IPS-20b (cell line): ENCODE data around the gene ELP5.
"Not testable (repeated sequence)": the region's sequence is repeated elsewhere in the genome, so short reads cannot be mapped to it uniquely, and the experiment has no call there.

Experiments used
- H3K27ac ChIP-seq: one replicate; pipeline ENCODE4 v1.5.1; 2013; ENCODE audit warnings: low read length
- H3K27me3 ChIP-seq: 2 replicates; pipeline ENCODE4 v1.6.1; 2013; ENCODE audit warnings: mild to moderate bottlenecking, low read length, inconsistent platforms; ENCODE audit not compliant: insufficient read depth
- H3K36me3 ChIP-seq: 2 replicates; pipeline ENCODE4 v1.6.1; 2013; ENCODE audit warnings: low read depth, mild to moderate bottlenecking, inconsistent platforms, low read length, moderate library complexity; ENCODE audit not compliant: insufficient read depth
- H3K4me1 ChIP-seq: 2 replicates; pipeline ENCODE4 v1.6.1; 2013; ENCODE audit warnings: mild to moderate bottlenecking, control low read depth, inconsistent platforms, low read length, moderate library complexity; ENCODE audit not compliant: insufficient read depth
- H3K4me3 ChIP-seq: 2 replicates; pipeline ENCODE4 v1.5.1; 2013; ENCODE audit warnings: mild to moderate bottlenecking, low read length, inconsistent platforms
- H3K9ac ChIP-seq: 2 replicates; pipeline ENCODE4 v1.6.1; 2013; ENCODE audit warnings: low read depth, mild to moderate bottlenecking, inconsistent platforms, low read length, moderate library complexity
- H3K9me3 ChIP-seq: 2 replicates; pipeline ENCODE4 v1.6.1; 2013; ENCODE audit warnings: mild to moderate bottlenecking, low read depth, low read length, inconsistent platforms; ENCODE audit not compliant: insufficient read depth

The ELP5 gene

DNA sequence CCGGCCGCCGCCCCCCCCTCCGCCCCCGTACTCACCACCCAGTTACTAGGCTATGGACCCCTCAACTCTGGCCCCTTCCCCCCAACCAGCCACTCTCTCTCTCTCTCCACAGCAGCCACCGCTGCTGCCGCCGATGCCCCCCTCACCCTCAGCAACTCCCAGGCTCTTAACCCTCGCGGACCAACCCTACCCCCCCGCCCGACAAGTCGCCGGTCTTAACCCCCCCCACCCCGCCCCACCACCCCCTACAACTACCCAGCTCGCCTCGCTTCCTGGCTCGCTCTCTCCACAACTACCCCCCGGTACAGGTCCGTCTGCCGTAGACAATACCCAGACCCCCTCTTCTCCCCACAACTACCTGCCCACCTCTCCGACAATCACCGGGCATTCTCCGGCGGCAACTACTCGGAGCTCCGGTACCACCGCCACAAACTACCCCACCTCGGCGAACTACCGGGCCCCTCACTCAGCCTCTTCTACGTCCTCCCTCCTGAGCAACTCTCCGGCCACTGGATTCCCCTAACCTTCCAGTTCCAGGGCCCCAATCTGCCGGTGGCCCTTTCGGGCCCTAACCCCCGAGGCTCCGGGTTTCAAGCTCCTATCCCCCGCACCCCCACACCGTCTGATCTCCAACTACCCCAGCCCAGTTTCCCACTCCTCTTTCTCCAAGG is 13.5 kb upstream of the ELP5 start:
- H3K9me3 ChIP-seq = no peaks in the 10 kb centered on the region
- H3K27me3 ChIP-seq = no peaks in the 10 kb centered on the region
- H3K4me1 ChIP-seq = peaks cover 24% of the 10 kb centered on the region
- peaks cover 39% of the 10 kb centered on the region for H3K36me3 ChIP-seq
- peak overlapping the region; percentile 93 for H3K27ac ChIP-seq
- peak overlapping the region; percentile 98 for H3K4me3 ChIP-seq
- peak overlapping the region; percentile 99 for H3K9ac ChIP-seq

DNA sequence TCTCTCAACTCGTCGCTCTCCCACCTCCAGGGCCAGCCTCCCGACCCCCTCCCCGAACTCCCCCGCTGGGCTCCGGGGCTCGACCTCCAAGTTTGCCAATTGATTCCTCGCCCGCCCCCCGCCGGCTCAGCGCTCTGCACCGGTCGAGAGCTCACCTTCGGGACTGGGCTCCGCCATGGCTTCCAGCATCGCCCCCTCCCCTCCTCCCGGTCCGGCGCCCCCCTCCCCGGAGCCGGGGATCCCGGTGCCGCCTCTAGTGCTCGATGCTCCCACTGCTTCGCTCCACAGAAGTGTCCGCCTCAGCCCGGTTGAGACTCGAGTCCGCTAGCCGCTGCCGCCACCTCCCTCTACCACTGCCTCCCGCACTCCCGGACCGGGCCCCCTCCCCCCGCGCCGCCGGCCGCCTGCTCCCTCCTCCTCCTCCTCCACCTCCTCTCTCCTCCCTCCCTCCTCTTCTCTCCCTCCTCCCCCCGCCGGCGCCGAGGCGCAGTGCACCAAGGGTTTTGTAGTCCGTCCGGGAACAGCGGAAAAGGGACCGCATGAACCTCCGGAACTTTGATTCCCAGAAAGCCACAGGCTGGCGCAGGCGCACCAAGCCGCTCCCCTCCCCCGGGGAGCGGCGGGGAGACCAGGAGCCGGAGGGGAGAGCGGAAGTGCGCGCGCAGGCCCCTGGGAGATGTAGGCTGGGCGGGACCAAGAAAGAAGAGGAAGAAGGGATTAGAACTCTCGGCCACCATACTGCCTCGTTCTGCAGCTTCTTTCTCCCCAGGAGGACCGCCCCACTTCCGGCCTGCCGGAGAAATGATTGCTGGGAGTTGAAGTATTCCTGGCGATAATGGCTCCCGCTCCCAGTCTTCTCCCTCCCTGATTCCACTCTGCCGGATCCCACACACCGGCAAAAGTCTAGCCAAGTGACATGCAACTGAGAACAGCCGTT is 12.7 kb upstream of the ELP5 start, which contains the start of gene PHF23:
Gene PHF23, minus strand, starts transcription at position 367 of the 937 bp plus-strand sequence. Its CDS starts 178 bp downstream, at position 189.
- Histone ChIP-seq H3K27me3 (no peaks in the 10 kb centered on the region), H3K4me3 (peak within 1 kb of the TSS; percentile 98), H3K9ac (peak within 1 kb of the TSS; percentile 99), H3K27ac (peak within 1 kb of the TSS; percentile 93), H3K36me3 (peaks cover 43% of the 10 kb centered on the region), H3K9me3 (no peaks in the 10 kb centered on the region), H3K4me1 (peaks cover 24% of the 10 kb centered on the region)

DNA sequence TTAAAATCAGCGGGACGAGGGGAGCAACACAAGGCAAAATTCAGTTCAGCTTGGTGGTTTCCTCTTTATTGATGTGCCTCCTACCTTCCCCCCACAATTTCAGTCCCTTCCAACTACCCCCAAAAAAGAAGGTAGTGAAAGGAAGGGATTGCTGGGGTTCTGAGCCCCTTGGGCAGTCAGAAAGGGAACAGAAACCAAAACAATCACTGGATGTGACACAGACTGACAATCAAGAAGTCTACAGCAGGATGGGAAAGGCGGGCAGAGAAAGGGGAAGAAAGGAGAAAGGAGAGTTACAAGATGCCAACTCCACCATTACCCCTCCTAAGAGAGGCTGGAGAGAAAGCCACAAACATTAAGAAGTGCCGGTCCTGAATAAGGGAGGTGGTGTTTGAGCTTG is 11.6 kb upstream of the ELP5 start:
- Histone ChIP-seq H3K9me3 (no peaks in the 10 kb centered on the region), H3K27me3 (no peaks in the 10 kb centered on the region), H3K36me3 (peaks cover 41% of the 10 kb centered on the region), H3K9ac (peak overlapping the region; percentile 38; the same call in 1 of the 2 replicates), H3K27ac (no peak overlapping the region), H3K4me3 (peak overlapping the region; percentile 86; the same call in 1 of the 2 replicates), H3K4me1 (peaks cover 16% of the 10 kb centered on the region)

DNA sequence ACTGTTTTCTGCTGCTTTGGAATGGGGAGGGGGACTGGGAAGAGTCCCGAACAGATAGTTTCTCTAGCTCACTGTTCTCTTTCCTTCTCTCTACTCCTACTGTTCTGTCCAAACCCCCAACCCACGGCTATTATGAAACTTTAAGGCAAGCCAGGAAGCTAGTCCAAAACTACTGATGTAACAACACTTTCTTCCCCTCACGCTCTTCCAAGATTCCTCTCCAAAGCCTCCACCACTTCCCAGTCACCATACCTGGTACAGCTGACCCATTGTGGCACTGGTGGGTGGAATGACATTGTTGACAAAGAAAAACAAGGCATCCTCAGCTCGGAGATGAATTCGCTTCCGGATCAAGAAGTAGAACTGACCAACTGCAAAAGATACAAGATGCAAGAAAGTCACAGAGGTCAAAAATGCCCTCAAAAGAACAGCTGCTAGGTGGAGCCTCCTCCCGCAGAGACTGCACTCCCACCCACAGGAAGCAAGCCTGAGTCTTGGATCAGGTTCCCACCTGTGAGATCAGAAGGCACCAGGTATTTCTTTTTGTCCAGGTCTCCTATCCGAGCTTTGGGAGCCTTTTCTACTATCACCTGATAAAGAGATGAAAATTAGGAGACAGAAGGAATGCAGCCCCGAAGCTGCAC is 10.8 kb upstream of the ELP5 start:
- H3K4me3 ChIP-seq = peak overlapping the region; percentile 86
- H3K9ac ChIP-seq = peak overlapping the region; percentile 90
- H3K4me1 ChIP-seq = peaks cover 16% of the 10 kb centered on the region
- H3K36me3 ChIP-seq = peaks cover 40% of the 10 kb centered on the region
- H3K27ac ChIP-seq = peak overlapping the region; percentile 56
- no peaks in the 10 kb centered on the region for H3K27me3 ChIP-seq
- H3K9me3 ChIP-seq = no peaks in the 10 kb centered on the region

DNA sequence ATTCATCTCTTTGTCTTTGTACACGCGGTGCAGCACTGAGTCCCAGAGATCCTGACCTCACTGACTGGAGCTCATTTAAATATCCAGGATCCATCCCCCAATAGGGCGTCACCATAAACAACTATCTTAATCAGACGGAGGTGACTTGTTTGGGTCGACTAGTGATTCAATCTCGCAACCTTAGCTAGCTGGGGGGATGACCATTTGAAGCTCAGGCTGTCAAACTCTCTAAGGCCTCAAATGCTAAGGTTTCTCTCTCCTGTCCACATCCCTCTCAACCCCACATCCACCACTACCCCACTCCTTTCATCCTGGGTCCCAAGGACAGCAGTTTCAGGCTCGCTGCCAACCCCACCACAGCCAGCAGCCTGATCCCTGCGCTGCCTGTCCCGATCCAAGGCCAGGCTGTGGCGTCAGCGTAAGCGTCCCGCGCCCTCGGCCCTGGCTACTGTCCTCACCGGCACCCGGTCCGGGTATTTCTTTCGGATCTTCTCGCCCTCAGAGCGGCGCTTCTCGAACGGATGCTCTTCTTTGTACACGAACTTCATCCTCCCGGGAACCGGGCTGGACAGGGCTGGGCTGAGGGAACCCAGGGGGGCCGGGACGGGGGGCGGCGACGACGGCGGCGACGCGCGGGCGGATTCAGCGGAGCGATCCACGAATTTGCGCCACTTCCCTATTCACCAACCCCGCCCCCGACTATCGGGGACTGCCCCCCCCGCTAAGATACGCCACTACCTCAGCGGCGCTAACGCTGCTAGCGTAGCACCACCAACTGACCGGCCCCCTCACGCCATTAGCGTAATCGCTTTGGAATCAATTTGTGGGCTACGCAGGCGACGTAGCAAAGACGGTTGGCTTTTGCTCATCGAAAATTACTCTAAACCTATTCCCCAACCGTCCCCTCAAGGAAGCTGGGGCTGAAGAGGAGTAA is 10.0 kb upstream of the ELP5 start, which contains the start of gene GABARAP:
Gene GABARAP, minus strand, starts transcription at position 667 of the 934 bp plus-strand sequence. Its CDS starts 119 bp downstream, at position 548.
- H3K27ac ChIP-seq = peak within 1 kb of the TSS; percentile 92
- H3K9ac ChIP-seq = peak within 1 kb of the TSS; percentile 90
- peaks cover 16% of the 10 kb centered on the region for H3K4me1 ChIP-seq
- H3K36me3 ChIP-seq = peaks cover 40% of the 10 kb centered on the region
- no peaks in the 10 kb centered on the region for H3K27me3 ChIP-seq
- H3K4me3 ChIP-seq = peak within 1 kb of the TSS; percentile 86
- no peaks in the 10 kb centered on the region for H3K9me3 ChIP-seq

DNA sequence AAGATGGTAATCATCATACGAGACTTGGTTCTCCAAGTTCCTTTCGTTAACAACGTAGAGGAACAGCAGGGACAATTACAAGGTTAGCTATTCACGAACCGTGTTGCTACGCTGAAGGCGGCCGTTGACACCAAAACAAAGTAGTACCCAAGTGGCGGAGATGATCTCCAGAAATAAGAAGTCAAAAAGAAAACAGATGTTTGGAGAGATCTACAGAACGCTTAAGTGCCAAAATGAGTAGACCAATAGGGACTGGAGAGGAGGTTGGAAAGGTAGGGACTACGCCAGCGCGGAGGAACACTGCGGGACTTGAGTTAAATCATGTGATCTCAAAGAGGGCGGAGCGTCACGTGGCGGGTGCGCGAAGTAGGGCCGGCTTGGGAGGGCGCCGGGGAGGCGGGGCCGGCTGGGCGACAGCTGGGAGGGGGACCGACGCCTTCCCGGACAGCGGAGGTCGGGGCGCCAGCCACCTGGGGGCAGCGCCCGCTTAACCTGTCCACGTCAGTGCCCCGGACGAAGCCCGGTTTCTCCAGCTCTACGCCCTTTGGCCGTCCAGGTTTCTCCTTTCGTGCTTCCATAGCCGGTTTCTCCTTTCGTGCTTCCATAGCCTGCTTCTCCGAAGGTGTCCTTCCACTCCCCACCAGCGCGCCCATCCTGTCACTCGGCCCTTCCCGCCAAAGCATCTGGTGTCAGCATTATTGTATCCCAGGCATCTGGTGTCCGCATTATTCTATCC is 9.1 kb upstream of the ELP5 start:
- Histone ChIP-seq H3K9me3 (no peaks in the 10 kb centered on the region), H3K4me3 (peak overlapping the region; percentile 86), H3K9ac (peak overlapping the region; percentile 90), H3K36me3 (peaks cover 40% of the 10 kb centered on the region), H3K27ac (peak overlapping the region; percentile 92), H3K27me3 (no peaks in the 10 kb centered on the region), H3K4me1 (peaks cover 10% of the 10 kb centered on the region; the same call in 1 of the 2 replicates)

DNA sequence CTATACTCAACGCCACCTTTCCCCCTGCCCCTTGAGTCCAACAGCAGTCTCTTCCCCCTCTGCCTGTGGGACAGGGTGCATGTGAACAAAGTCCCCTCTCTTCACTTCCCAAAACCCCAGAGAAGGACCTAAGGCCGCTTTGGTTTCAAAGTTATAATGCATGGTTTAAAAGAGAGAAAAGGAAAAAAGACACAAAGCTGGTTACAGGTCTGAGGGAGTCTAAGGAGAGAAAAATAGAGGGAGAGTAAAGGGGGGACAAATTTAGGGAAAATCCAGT is 8.6 kb upstream of the ELP5 start:
- peak overlapping the region; percentile 90; the same call in 1 of the 2 replicates for H3K9ac ChIP-seq
- peaks cover 10% of the 10 kb centered on the region; the same call in 1 of the 2 replicates for H3K4me1 ChIP-seq
- H3K27ac ChIP-seq = peak overlapping the region; percentile 43
- H3K36me3 ChIP-seq = peaks cover 40% of the 10 kb centered on the region
- no peaks in the 10 kb centered on the region for H3K9me3 ChIP-seq
- H3K4me3 ChIP-seq = peak overlapping the region; percentile 86
- no peaks in the 10 kb centered on the region for H3K27me3 ChIP-seq

DNA sequence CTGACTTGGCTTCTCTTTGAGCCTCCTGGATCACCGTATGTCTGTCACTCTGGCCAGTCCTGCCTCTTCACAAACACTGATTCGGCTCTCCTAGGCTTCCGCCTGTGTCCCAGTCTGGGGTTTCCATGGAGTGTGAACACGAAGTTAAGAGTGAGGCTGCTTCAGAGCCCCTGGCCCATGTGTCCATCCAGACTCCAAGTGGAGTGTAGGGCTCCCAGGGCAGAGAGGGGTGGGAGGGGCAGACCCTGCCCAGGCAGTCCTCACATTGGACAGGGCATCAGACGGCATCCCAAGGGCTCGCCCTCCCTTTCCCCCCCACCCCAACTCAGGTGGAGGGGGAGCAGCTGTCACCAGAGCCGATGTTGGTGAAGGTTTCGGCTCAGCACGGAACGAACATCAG is 8.2 kb upstream of the ELP5 start:
- not testable (repeated sequence) for H3K4me3 ChIP-seq, H3K9me3 ChIP-seq, H3K27ac ChIP-seq, H3K27me3 ChIP-seq, H3K9ac ChIP-seq
- Histone ChIP-seq H3K4me1 (peaks cover 10% of the 10 kb centered on the region), H3K36me3 (peaks cover 40% of the 10 kb centered on the region)

DNA sequence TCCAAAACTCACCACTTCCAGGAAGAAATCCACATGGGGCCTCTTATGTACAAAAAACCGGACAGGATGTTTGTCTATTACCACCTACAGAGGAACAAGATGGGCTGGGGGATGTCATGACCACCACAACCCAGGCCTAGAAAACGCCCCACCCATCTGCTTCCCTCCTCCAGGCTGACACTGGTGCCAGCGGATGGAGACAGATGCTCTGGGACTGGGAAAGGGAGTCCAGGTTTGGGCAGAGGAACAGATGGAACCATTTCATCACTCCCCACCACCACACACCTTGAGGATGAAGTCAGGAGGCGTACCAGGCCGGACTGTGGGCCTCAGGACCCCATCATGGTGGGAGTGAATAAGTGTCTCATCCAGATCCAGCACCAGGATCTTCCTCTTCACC is 5.2 kb upstream of the ELP5 start:
- peaks cover 30% of the 10 kb centered on the region for H3K36me3 ChIP-seq
- no peak overlapping the region for H3K9ac ChIP-seq
- H3K4me1 ChIP-seq = peaks cover 4% of the 10 kb centered on the region
- no peak overlapping the region for H3K4me3 ChIP-seq
- H3K27me3 ChIP-seq = no peaks in the 10 kb centered on the region
- H3K27ac ChIP-seq = no peak overlapping the region
- no peaks in the 10 kb centered on the region for H3K9me3 ChIP-seq

DNA sequence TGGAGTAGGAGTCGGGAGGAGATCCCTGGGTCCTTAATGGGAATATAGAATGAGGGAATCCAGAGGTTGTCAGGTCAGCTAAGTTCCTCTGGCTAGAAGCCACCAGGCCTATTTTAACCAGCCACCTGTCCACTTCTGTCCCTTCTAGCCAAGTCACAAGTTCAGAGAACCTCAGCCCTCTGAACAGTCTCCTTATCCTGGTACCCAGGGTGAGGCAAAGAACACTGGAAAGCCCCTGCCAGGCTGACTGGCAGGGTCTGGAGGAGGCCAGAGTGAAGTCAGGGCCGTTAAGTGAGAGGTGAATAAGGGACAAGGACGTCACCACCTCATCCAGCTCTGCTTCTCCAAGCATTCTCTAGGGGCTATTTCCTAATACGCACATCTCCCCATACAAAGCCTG is 3.2 kb upstream of the ELP5 start:
- Histone ChIP-seq H3K27ac (no peak overlapping the region), H3K9ac (peak overlapping the region; percentile 27; the same call in 1 of the 2 replicates), H3K4me3 (no peak overlapping the region), H3K4me1 (peaks cover 7% of the 10 kb centered on the region), H3K36me3 (peaks cover 34% of the 10 kb centered on the region), H3K27me3 (no peaks in the 10 kb centered on the region), H3K9me3 (no peaks in the 10 kb centered on the region)
